K562 (cell line): ENCODE measurements around the gene SEC16A. TPM values are rescaled to one million over a fixed set of nuclear protein-coding genes. Genes with fewer than 3 reads are reported as not detected.
A peak's percentile ranks its signal among the peaks of the same experiment; 100 is the strongest.

Experiments
- CHD2 ChIP-seq: IDR thresholded peaks from 2 replicates; pipeline ENCODE4 v1.6.1; 2011; ENCODE audit warnings: low read depth, low read length
- CHD7 ChIP-seq: fragments of 200-600 bp; sonication (generic); IDR thresholded peaks from one replicate; pipeline ENCODE4 v1.6.1; 2012; ENCODE audit warnings: mild to moderate bottlenecking, low read depth, low read length, inconsistent platforms
- DEAF1 ChIP-seq: fragments of 450-650 bp; formaldehyde crosslinking; IDR thresholded peaks from 2 replicates; pipeline ENCODE4 v1.4.0; 2020; ENCODE audit warnings: mild to moderate bottlenecking, moderate library complexity
- EZH2 ChIP-seq: IDR thresholded peaks from 2 replicates; pipeline ENCODE4 v1.6.1; 2012; ENCODE audit warnings: low read depth, mild to moderate bottlenecking, inconsistent platforms, low read length, borderline replicate concordance
- HCFC1 ChIP-seq: IDR thresholded peaks from 2 replicates; pipeline ENCODE4 v1.6.1; 2012; ENCODE audit warnings: low read depth, low read length, improper control_type of control experiment
- HLTF ChIP-seq: fragments of 450-650 bp; IDR thresholded peaks from 2 replicates; pipeline ENCODE4 v1.6.1; 2016
- KDM2B ChIP-seq: fragments of 250-450 bp; sonication (Bioruptor Pico); IDR thresholded peaks from 2 replicates; pipeline ENCODE4 v1.8.0; 2021; ENCODE audit warnings: mild to moderate bottlenecking, moderate library complexity
- POLR2AphosphoS2 ChIP-seq: IDR thresholded peaks from 2 replicates; pipeline ENCODE4 v1.6.1; 2012; ENCODE audit warnings: low read length, improper control_type of control experiment
- POLR3A ChIP-seq: IDR thresholded peaks from 2 replicates; pipeline ENCODE4 v1.6.1; 2011; ENCODE audit warnings: borderline replicate concordance, mild to moderate bottlenecking, moderate library complexity; ENCODE audit not compliant: insufficient read length, insufficient read depth; ENCODE audit errors: extremely low read depth
- SIN3A ChIP-seq, 2 experiments: fragments of 150-350 bp in 1 of 2; IDR thresholded peaks; 2 replicates each; pipeline ENCODE4 v1.6.1; 2011 to 2016; ENCODE audit warnings: borderline replicate concordance in 2 of 2, low read depth in 2 of 2, low read length in 2 of 2, mild to moderate bottlenecking in 2 of 2, moderate library complexity in 2 of 2; ENCODE audit not compliant: control insufficient read depth in 1 of 2
- TCF3 ChIP-seq: sonication (generic); formaldehyde crosslinking; IDR thresholded peaks from 2 replicates; pipeline ENCODE4 v1.4.0; 2020; ENCODE audit warnings: mild to moderate bottlenecking, missing genetic modification reagents
- ZFP91 ChIP-seq: sonication (generic); formaldehyde crosslinking; IDR thresholded peaks from 2 replicates; pipeline ENCODE4 v1.8.0; 2022; ENCODE audit warnings: mild to moderate bottlenecking, missing genetic modification reagents
- ZNF354B ChIP-seq: fragments of 250-450 bp; sonication (Bioruptor Pico); IDR thresholded peaks from 2 replicates; pipeline ENCODE4 v1.4.0; 2020
- polyA plus RNA-seq, 8 experiments: library from polyadenylated mRNA; depleted of rRNA in 4 of 8; stranded (reverse) in 5 of 8; unstranded in 3 of 8; fragments of >200 nt; fragmentation: Nextera tagmentation in 2 of 8; fragmentation: Illumina TruSeq in 1 of 8; extraction: Ambion mirVana in 2 of 8; extraction: Trizol in 1 of 8; gene quantifications; 2 replicates each; pipeline versions ENCODE4 v1.2.1 to v1.2.3, GENCODE V29; 2011 to 2014; ENCODE audit warnings: inconsistent platforms in 1 of 8, missing spikeins in 1 of 8
- total RNA-seq, 7 experiments: library from RNA; depleted of rRNA in 6 of 7; stranded (reverse); fragments of >200 nt in 6 of 7; fragmentation: Illumina TruSeq in 2 of 7; extraction: Trizol in 2 of 7; gene quantifications; 2 replicates each; pipeline versions ENCODE4 v1.2.1 to v1.2.3, GENCODE V29; 2011 to 2021; ENCODE audit warnings: low replicate concordance in 1 of 7

Gene SEC16A
- total and polyA plus RNA-seq, 9 of the 15 experiments (the other 6 are each of a cell fraction or from before 2014, with no cell fraction given): 8.3 to 62.8 (median 14.0) TPM

GRCh38 chr9:136482793-136483588 is at the start of gene SEC16A (continued):
- TF ChIP-seq CHD7 (no peak), ZFP91 (CRISPR knock-in tag) (no peak), POLR2AphosphoS2 (no peak), ZNF354B (CRISPR knock-in tag) (no peak), CHD2 (no peak), TCF3 (CRISPR knock-in tag) (no peak), KDM2B (CRISPR knock-in tag) (no peak), SIN3A (IDR thresholded peaks at IDR 0.05; ENCODE audit: borderline replicate concordance in 2 of 2, control insufficient read depth in 1 of 2, low read depth in 2 of 2, low read length in 2 of 2) (peak in 1 of 2 experiments; percentile 55; a peak in 1 of 4 replicates), EZH2 (no peak), HCFC1 (peak; percentile 81), DEAF1 (CRISPR knock-in tag) (no peak), HLTF (no peak), POLR3A (no peak)
